ENCODE data around the gene CABP1. TPM values are rescaled to one million over a fixed set of nuclear protein-coding genes. Genes with fewer than 3 reads are reported as not detected.
A peak's percentile ranks its signal among the peaks of the same experiment; 100 is the strongest.

The CABP1 gene
- total and polyA plus RNA-seq, 10 of the 15 experiments (the other 5 are each of a cell fraction or from before 2014, with no cell fraction given), result 0.16 to 2.4 (median 0.80) TPM; not detected in 2

- H3K4me2 ChIP-seq (ENCODE audit: control insufficient read depth, insufficient read depth), result peak overlapping the region; percentile 32; the same call in 1 of the 2 replicates
- POLR2A ChIA-PET, result interaction anchor here (0.8 to 1.8 kb wide), 3 partner anchors 10 to 18 kb away, joined by 3 to 8 read pairs (median 4); no protein-coding TSS in a partner anchor
- H3K27ac ChIP-seq (ENCODE audit: control insufficient read depth, insufficient read depth), result no peak overlapping the region
- no peak overlapping the region for H3K4me3 ChIP-seq
- H3K27me3 ChIP-seq (replicated peaks in 1 of 2; ENCODE audit: control insufficient read depth in 2 of 2, insufficient read depth in 2 of 2, low read length in 1 of 2), result no peaks in the 10 kb centered on the region
- no peak overlapping the region for H3K9ac ChIP-seq (ENCODE audit: control insufficient read depth, insufficient read depth, low read length)
- CTCF ChIA-PET, result interaction anchor here (9.6 to 14.4 kb wide), 3 partner anchors 15 to 69 kb away, joined by 104 to 454 read pairs (median 184); partner anchors contain the start of genes MLEC and POP5
- H3K79me2 ChIP-seq (ENCODE audit: control insufficient read depth, insufficient read depth, low read length), result no peaks in the 10 kb centered on the region
- H2AFZ ChIP-seq (ENCODE audit: control insufficient read depth, low read depth, low read length), result no peak overlapping the region
- intact Hi-C loops (cut with micrococcal nuclease; ENCODE audit: unreplicated experiment) (no loop called here), in situ Hi-C loops (cut with MboI) (no loop called here)
- H4K20me1 ChIP-seq (ENCODE audit: control insufficient read depth, insufficient read depth), result no peaks in the 10 kb centered on the region
- H3K9me3 ChIP-seq (replicated peaks; ENCODE audit: control insufficient read depth, insufficient read depth, low read length), result no peaks in the 10 kb centered on the region
- peak; percentile 64 for FAIRE-seq
- 84% methylated on average over 5 of the region's 5 CpGs for whole genome bisulfite sequencing (ENCODE audit: insufficient coverage, insufficient replicate concordance, low lambda C conversion rate, missing lambda C conversion rate)
- no peak for ATAC-seq
- RAD21 ChIA-PET (ENCODE audit: unreplicated experiment), result interaction anchor here (1.1 to 7.3 kb wide), 4 partner anchors 18 to 35 kb away, joined by 3 to 77 read pairs (median 4); partner anchors contain the start of gene MLEC
- DNase-seq (ENCODE audit: low read depth, low spot score), result no peak
- SMC1A ChIA-PET (ENCODE audit: uncharacterized antibody, unreplicated experiment), result interaction anchor here (0.8 to 8.8 kb wide), 5 partner anchors 15 to 321 kb away, joined by 3 to 146 read pairs (median 7); partner anchors contain the start of gene MLEC
- BruUV-seq (replicated peaks), result no TSS peak
- H3K4me1 ChIP-seq (ENCODE audit: control insufficient read depth, insufficient read depth, low read length), result peaks cover 19% of the 10 kb centered on the region
- TF ChIP-seq RELA (IDR thresholded peaks at IDR 0.05; ENCODE audit: borderline replicate concordance, partially characterized antibody) (no peak), RFX5 (IDR thresholded peaks at IDR 0.05; ENCODE audit: low read depth, low read length) (no peak), PAX5 (IDR thresholded peaks at IDR 0.05; ENCODE audit: borderline replicate concordance, low read depth, low read length) (no peak), CHD1 (IDR thresholded peaks at IDR 0.05; ENCODE audit: low read depth, low read length) (no peak), CEBPB (IDR thresholded peaks at IDR 0.05; ENCODE audit: borderline replicate concordance in 1 of 2, low read depth in 2 of 2, low read length in 2 of 2) (no peak), NFYA (IDR thresholded peaks at IDR 0.05; ENCODE audit: borderline replicate concordance, low read depth, low read length) (no peak), ZBED1 (IDR thresholded peaks at IDR 0.05; ENCODE audit: borderline replicate concordance) (no peak), ZZZ3 (IDR thresholded peaks at IDR 0.05; ENCODE audit: control insufficient read depth, insufficient read length, low read depth) (no peak), ZNF384 (IDR thresholded peaks at IDR 0.05; ENCODE audit: borderline replicate concordance, low read depth, low read length) (no peak)
- no peaks in the 10 kb centered on the region for H3K36me3 ChIP-seq (ENCODE audit: control insufficient read depth in 2 of 2, insufficient read depth in 2 of 2, low read length in 1 of 2)
Observed at GRCh38 chr12:120651821-120652220, 11.4 kb downstream of the CABP1 start.
